ENCODE results near the gene LRCH1. TPM values are rescaled to one million over a fixed set of nuclear protein-coding genes. Genes with fewer than 3 reads are reported as not detected.

LRCH1 gene
- total and polyA plus RNA-seq, 2 experiments from 2014 or later = 3.9 to 9.2 TPM

GRCh38 chr13:46641274-46642081 lies 88.5 kb downstream of the LRCH1 start:
- TF ChIP-seq EZH2 (IDR thresholded peaks at IDR 0.05; ENCODE audit: low read depth, unreplicated experiment) (no peak), EZH2phosphoT487 (IDR thresholded peaks at IDR 0.05; ENCODE audit: unreplicated experiment) (no peak), ETS1 (IDR thresholded peaks at IDR 0.05) (no peak)
- Histone ChIP-seq H3K4me2 (no peak overlapping the region), H3K4me3 (no peak overlapping the region), H3K27me3 (ENCODE audit: insufficient read depth) (no peaks in the 10 kb centered on the region), H3K9me2 (ENCODE audit: insufficient read depth) (no peaks in the 10 kb centered on the region; the same call in 1 of the 2 replicates), H3F3A (replicated peaks; ENCODE audit: low read depth) (no peaks in the 10 kb centered on the region), H3K79me2 (replicated peaks; ENCODE audit: insufficient read depth) (peaks cover 20% of the 10 kb centered on the region), H3K4me1 (ENCODE audit: insufficient read depth) (peaks cover 7% of the 10 kb centered on the region), H2AFZ (no peak overlapping the region), H3K27ac (ENCODE audit: low read depth) (no peak overlapping the region), H4K20me1 (replicated peaks; ENCODE audit: insufficient read depth) (no peaks in the 10 kb centered on the region; the same call in 1 of the 2 replicates), H3K36me3 (ENCODE audit: insufficient read depth) (no peaks in the 10 kb centered on the region)
- Mint-ChIP-seq H3K36me3 (ENCODE audit: low read depth) (no peaks in the 10 kb centered on the region), H3K4me1 (peaks cover 39% of the 10 kb centered on the region), H3K9me3 (no peaks in the 10 kb centered on the region), H3K27me3 (ENCODE audit: insufficient read depth, low read depth, poor library complexity) (peaks cover 6% of the 10 kb centered on the region), H3K27ac (no peak overlapping the region), H3K4me3 (no peak overlapping the region)
- DNase-seq (ENCODE audit: low spot score) (no peak), ATAC-seq (no peak)

- Histone ChIP-seq H3K4me1 (ENCODE audit: insufficient read depth) (peaks cover 6% of the 10 kb centered on the region), H3K4me3 (no peak overlapping the region), H3K4me2 (no peak overlapping the region), H2AFZ (no peak overlapping the region), H3K79me2 (replicated peaks; ENCODE audit: insufficient read depth) (peaks cover 17% of the 10 kb centered on the region), H4K20me1 (replicated peaks; ENCODE audit: insufficient read depth) (no peaks in the 10 kb centered on the region), H3F3A (replicated peaks; ENCODE audit: low read depth) (no peaks in the 10 kb centered on the region), H3K9me2 (ENCODE audit: insufficient read depth) (no peaks in the 10 kb centered on the region; the same call in 1 of the 2 replicates), H3K27ac (ENCODE audit: low read depth) (no peak overlapping the region), H3K27me3 (ENCODE audit: insufficient read depth) (no peaks in the 10 kb centered on the region), H3K36me3 (ENCODE audit: insufficient read depth) (no peaks in the 10 kb centered on the region)
- Mint-ChIP-seq H3K27ac (no peak overlapping the region), H3K9me3 (no peaks in the 10 kb centered on the region), H3K4me1 (peaks cover 33% of the 10 kb centered on the region), H3K4me3 (no peak overlapping the region), H3K27me3 (ENCODE audit: insufficient read depth, low read depth, poor library complexity) (peaks cover 5% of the 10 kb centered on the region), H3K36me3 (ENCODE audit: low read depth) (no peaks in the 10 kb centered on the region)
- ATAC-seq (no peak), DNase-seq (ENCODE audit: low spot score) (no peak)
- no peak for TF ChIP-seq CTCF (conservative IDR thresholded peaks at IDR 0.05; ENCODE audit: low read depth in 2 of 2)
- no peak for TF ChIP-seq CREB1 (CRISPR knock-in tag; IDR thresholded peaks at IDR 0.05; ENCODE audit: low read depth)
- no peak for TF ChIP-seq JUNB (IDR thresholded peaks at IDR 0.05; ENCODE audit: unreplicated experiment)
Observed at GRCh38 chr13:46642254-46642653, 89.3 kb downstream of the LRCH1 start.
